IMR-90 (cell line): ENCODE measurements around the gene TRAPPC8. TPM values are rescaled to one million over a fixed set of nuclear protein-coding genes. Genes with fewer than 3 reads are reported as not detected.

ENCODE experiments used
- ATAC-seq: fragments of 200-7000 bp; cut with Tn5 transposase; 2 replicates; pipeline ENCODE4 v1.9.1; 2020; ENCODE audit warnings: low read depth, mild to moderate bottlenecking, moderate library complexity
- BruUV-seq: library from RNA; stranded (reverse); fragments of 400-500 nt; replicated peaks from 2 replicates; lab custom pipeline; 2021; lab: Mats Ljungman, UMichigan
- CTCF ChIA-PET: fragments of 300-600 bp; formaldehyde crosslinking; extraction: SDS; loops from one replicate; lab custom pipeline; 2021; ENCODE audit warnings: antibody characterized with exemption; lab: Yijun Ruan, JAX
- POLR2A ChIA-PET: fragments of 300-600 bp; sonication (Branson Sonifier 250); formaldehyde crosslinking; loops from one replicate; lab custom pipeline; 2022; ENCODE audit warnings: antibody characterized with exemption; ENCODE audit not compliant: unreplicated experiment; lab: Charles Lee
- DNase-seq: peaks from one replicate; pipeline ENCODE4 v3.0.0; 2013
- H2AFZ ChIP-seq: replicated peaks from 2 replicates; pipeline ENCODE3; 2013; ENCODE audit warnings: low read length, mild to moderate bottlenecking; ENCODE audit not compliant: poor library complexity
- H2AK5ac ChIP-seq: 2 replicates; pipeline ENCODE4 v1.6.1; 2013; ENCODE audit warnings: low read depth, low read length, inconsistent platforms
- H2AK9ac ChIP-seq: replicated peaks from 2 replicates; pipeline ENCODE3; 2013; ENCODE audit warnings: mild to moderate bottlenecking, low read depth, low read length, moderate library complexity; ENCODE audit not compliant: poor library complexity
- H2BK120ac ChIP-seq: 2 replicates; pipeline ENCODE4 v1.6.1; 2013; ENCODE audit warnings: low read depth, low read length, inconsistent platforms
- H2BK15ac ChIP-seq: 3 replicates; pipeline ENCODE4 v1.6.1; 2013; ENCODE audit warnings: low read depth, low read length, inconsistent platforms
- H2BK20ac ChIP-seq: 2 replicates; pipeline ENCODE4 v1.6.1; 2013; ENCODE audit warnings: low read depth, mild to moderate bottlenecking, inconsistent platforms, low read length, moderate library complexity
- H2BK5ac ChIP-seq: 2 replicates; pipeline ENCODE4 v1.6.1; 2013; ENCODE audit warnings: mild to moderate bottlenecking, low read depth, low read length, inconsistent platforms; ENCODE audit not compliant: poor library complexity, severe bottlenecking
- H3K14ac ChIP-seq: replicated peaks from 2 replicates; pipeline ENCODE4 v1.6.1; 2013; ENCODE audit warnings: low read depth, low read length, inconsistent platforms
- H3K18ac ChIP-seq: 2 replicates; pipeline ENCODE4 v1.6.1; 2013; ENCODE audit warnings: low read depth, low read length, control low read depth
- H3K23ac ChIP-seq: 2 replicates; pipeline ENCODE4 v1.6.1; 2013; ENCODE audit warnings: low read depth, low read length, inconsistent platforms
- H3K27ac ChIP-seq: 2 replicates; pipeline ENCODE4 v1.5.1; 2013; ENCODE audit warnings: mild to moderate bottlenecking, control low read depth, low read length; ENCODE audit not compliant: insufficient read depth
- H3K27me3 ChIP-seq: 2 replicates; pipeline ENCODE4 v1.6.1; 2013; ENCODE audit warnings: low read length; ENCODE audit not compliant: control insufficient read depth, insufficient read depth
- H3K36me3 ChIP-seq: 2 replicates; pipeline ENCODE4 v1.6.1; 2013; ENCODE audit warnings: low read length, mixed read lengths; ENCODE audit not compliant: control insufficient read depth, insufficient read depth
- H3K4ac ChIP-seq: 2 replicates; pipeline ENCODE4 v1.6.1; 2013; ENCODE audit warnings: low read depth, low read length, inconsistent platforms
- H3K4me1 ChIP-seq: 2 replicates; pipeline ENCODE4 v1.6.1; 2013; ENCODE audit warnings: low read length, mixed read lengths; ENCODE audit not compliant: control insufficient read depth, insufficient read depth
- H3K4me2 ChIP-seq: 2 replicates; pipeline ENCODE4 v1.6.1; 2013; ENCODE audit warnings: low read depth, mild to moderate bottlenecking, control low read depth, low read length, moderate library complexity
- H3K4me3 ChIP-seq: 2 replicates; pipeline ENCODE4 v1.5.1; 2013; ENCODE audit warnings: low read depth, mild to moderate bottlenecking, control low read depth, low read length, moderate library complexity; ENCODE audit not compliant: insufficient read depth
- H3K56ac ChIP-seq: 2 replicates; pipeline ENCODE4 v1.6.1; 2013; ENCODE audit warnings: low read length, inconsistent platforms; ENCODE audit not compliant: insufficient read depth; ENCODE audit errors: extremely low read depth
- H3K79me1 ChIP-seq, 2 experiments: 2 replicates each; pipeline ENCODE4 v1.6.1; 2013; ENCODE audit warnings: low read length in 2 of 2, inconsistent platforms in 1 of 2, low read depth in 1 of 2
- H3K9ac ChIP-seq: 2 replicates; pipeline ENCODE4 v1.6.1; 2013; ENCODE audit warnings: low read depth, low read length, control low read depth
- H3K9me1 ChIP-seq: 2 replicates; pipeline ENCODE4 v1.6.1; 2013; ENCODE audit warnings: low read length, inconsistent platforms; ENCODE audit not compliant: insufficient read depth
- H3K9me3 ChIP-seq: 2 replicates; pipeline ENCODE4 v1.6.1; 2013; ENCODE audit warnings: low read length; ENCODE audit not compliant: control insufficient read depth, insufficient read depth
- H4K20me1 ChIP-seq: 2 replicates; pipeline ENCODE4 v1.6.1; 2013; ENCODE audit warnings: low read length, inconsistent platforms; ENCODE audit not compliant: insufficient read depth
- H4K5ac ChIP-seq: 2 replicates; pipeline ENCODE4 v1.6.1; 2013; ENCODE audit warnings: mild to moderate bottlenecking, low read depth, low read length, control low read depth
- H4K8ac ChIP-seq, 2 experiments: 2 replicates each; pipeline ENCODE4 v1.6.1; 2013; ENCODE audit warnings: low read depth in 2 of 2, low read length in 2 of 2, control low read depth in 1 of 2, inconsistent platforms in 1 of 2
- H4K91ac ChIP-seq: 2 replicates; pipeline ENCODE4 v1.6.1; 2013; ENCODE audit warnings: low read depth, low read length, inconsistent platforms; ENCODE audit not compliant: insufficient read depth
- CHD1 ChIP-seq: IDR thresholded peaks from 2 replicates; pipeline ENCODE4 v1.6.1; 2012; ENCODE audit warnings: low read depth, low read length, improper control_type of control experiment
- MAFK ChIP-seq: IDR thresholded peaks from 2 replicates; pipeline ENCODE4 v1.6.1; 2012; ENCODE audit warnings: low read depth, low read length, improper control_type of control experiment
- MAZ ChIP-seq: IDR thresholded peaks from 2 replicates; pipeline ENCODE4 v1.6.1; 2012; ENCODE audit warnings: low read depth, mild to moderate bottlenecking, low read length, improper control_type of control experiment, moderate library complexity, borderline replicate concordance
- MXI1 ChIP-seq: IDR thresholded peaks from 2 replicates; pipeline ENCODE4 v1.6.1; 2012; ENCODE audit warnings: low read depth, mild to moderate bottlenecking, low read length, moderate library complexity, borderline replicate concordance
- NFE2L2 ChIP-seq: fragments of 150-350 bp; IDR thresholded peaks from 2 replicates; pipeline ENCODE4 v1.6.1; 2016; ENCODE audit warnings: low read depth, mild to moderate bottlenecking, low read length
- POLR2A ChIP-seq: IDR thresholded peaks from 2 replicates; pipeline ENCODE4 v1.6.1; 2012; ENCODE audit warnings: mild to moderate bottlenecking, low read depth, low read length
- RCOR1 ChIP-seq: IDR thresholded peaks from 2 replicates; pipeline ENCODE4 v1.6.1; 2012; ENCODE audit warnings: mild to moderate bottlenecking, low read length, improper control_type of control experiment; ENCODE audit not compliant: insufficient replicate concordance
- RFX5 ChIP-seq: IDR thresholded peaks from 2 replicates; pipeline ENCODE4 v1.8.0; 2012; ENCODE audit warnings: low read depth, mild to moderate bottlenecking, low read length, moderate library complexity
- WGBS, 2 experiments: methylation state at CpG; one replicate each; pipeline versions ENCODE4 v1.1.5 to v1.1.7; 2013; ENCODE audit warnings: missing lambda C conversion rate in 2 of 2; ENCODE audit not compliant: insufficient read length in 1 of 2; ENCODE audit errors: extremely low coverage in 2 of 2; 5-methylcytosine and 5-hydroxymethylcytosine counted together
- dilution Hi-C: fragments of 300-500 bp; cut with HindIII; formaldehyde crosslinking; loops from one replicate; pipeline ENCODE4 v1.14.3; 2018; ENCODE audit warnings: low sequenced_read_pairs; ENCODE audit not compliant: unreplicated experiment
- in situ Hi-C: fragments of 300-500 bp; cut with MboI; formaldehyde crosslinking; loops from 3 replicates; pipeline ENCODE4 v1.14.3; 2019; ENCODE audit warnings: low sequenced_read_pairs, inconsistent platforms, mixed read lengths
- intact Hi-C: fragments of 100-400 bp; cut with micrococcal nuclease; formaldehyde crosslinking; loops from 2 replicates; pipeline ENCODE4 v1.10.0; 2022
- polyA plus RNA-seq, 3 experiments: library from polyadenylated mRNA; depleted of rRNA; stranded (reverse); fragments of >200 nt; gene quantifications; 2 replicates each; pipeline ENCODE4 v1.2.3, GENCODE V29; 2012; ENCODE audit warnings: low replicate concordance in 1 of 3
- total RNA-seq: library from RNA; depleted of rRNA; stranded (reverse); fragments of >200 nt; gene quantifications from 2 replicates; pipeline ENCODE4 v1.2.3, GENCODE V29; 2012
- TF ChIP-seq, protein P1 (sequence below): conservative IDR thresholded peaks from 2 replicates; pipeline ENCODE4 v1.5.1; 2012; ENCODE audit warnings: mild to moderate bottlenecking, low read depth, low read length, improper control_type of control experiment

TRAPPC8 gene
- total and polyA plus RNA-seq, 2 of the 4 experiments (the other 2 are of a cell fraction) = 21.8 to 54.3 TPM

GRCh38 chr18:31931886-31932240 is 11.1 kb downstream of the TRAPPC8 start:
- dilution Hi-C loops = no loop called here
- H4K8ac ChIP-seq = no peak overlapping the region
- no peak overlapping the region for H3K4me2 ChIP-seq
- H2BK20ac ChIP-seq = no peak overlapping the region
- ATAC-seq = no peak; the same call in 1 of the 2 replicates
- no peaks in the 10 kb centered on the region for H3K9me3 ChIP-seq
- no peak overlapping the region for H3K18ac ChIP-seq
- H2BK5ac ChIP-seq = no peak overlapping the region
- H3K4ac ChIP-seq = no peak overlapping the region
- no peak for TF ChIP-seq NFE2L2
- TF ChIP-seq MAZ = no peak
- no peak for TF ChIP-seq POLR2A
- no peak for TF ChIP-seq CHD1
- TF ChIP-seq RFX5 = no peak
- TF ChIP-seq, protein P1, sequence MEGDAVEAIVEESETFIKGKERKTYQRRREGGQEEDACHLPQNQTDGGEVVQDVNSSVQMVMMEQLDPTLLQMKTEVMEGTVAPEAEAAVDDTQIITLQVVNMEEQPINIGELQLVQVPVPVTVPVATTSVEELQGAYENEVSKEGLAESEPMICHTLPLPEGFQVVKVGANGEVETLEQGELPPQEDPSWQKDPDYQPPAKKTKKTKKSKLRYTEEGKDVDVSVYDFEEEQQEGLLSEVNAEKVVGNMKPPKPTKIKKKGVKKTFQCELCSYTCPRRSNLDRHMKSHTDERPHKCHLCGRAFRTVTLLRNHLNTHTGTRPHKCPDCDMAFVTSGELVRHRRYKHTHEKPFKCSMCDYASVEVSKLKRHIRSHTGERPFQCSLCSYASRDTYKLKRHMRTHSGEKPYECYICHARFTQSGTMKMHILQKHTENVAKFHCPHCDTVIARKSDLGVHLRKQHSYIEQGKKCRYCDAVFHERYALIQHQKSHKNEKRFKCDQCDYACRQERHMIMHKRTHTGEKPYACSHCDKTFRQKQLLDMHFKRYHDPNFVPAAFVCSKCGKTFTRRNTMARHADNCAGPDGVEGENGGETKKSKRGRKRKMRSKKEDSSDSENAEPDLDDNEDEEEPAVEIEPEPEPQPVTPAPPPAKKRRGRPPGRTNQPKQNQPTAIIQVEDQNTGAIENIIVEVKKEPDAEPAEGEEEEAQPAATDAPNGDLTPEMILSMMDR = no peak
- no peak for TF ChIP-seq MAFK
- no peak for TF ChIP-seq RCOR1
- no peak for TF ChIP-seq MXI1
- no peak overlapping the region for H3K27ac ChIP-seq
- intact Hi-C loops = no loop called here
- H2AK5ac ChIP-seq = no peak overlapping the region
- no peak overlapping the region for H4K91ac ChIP-seq
- no peak overlapping the region for H3K4me3 ChIP-seq
- ChIA-PET POLR2A (interaction anchor here (0.6 kb wide), 1 partner anchor 211 kb away, joined by 7 read pairs; no protein-coding TSS in a partner anchor), CTCF (no interaction called here)
- no peak overlapping the region for H3K9ac ChIP-seq
- no peaks in the 10 kb centered on the region for H3K27me3 ChIP-seq
- H2BK15ac ChIP-seq = no peak overlapping the region
- H4K5ac ChIP-seq = no peak overlapping the region
- H3K56ac ChIP-seq = no peak overlapping the region
- peaks cover 14% of the 10 kb centered on the region for H3K36me3 ChIP-seq
- no peak for DNase-seq
- BruUV-seq = no TSS peak
- H2AK9ac ChIP-seq = no peak overlapping the region
- H3K4me1 ChIP-seq = peaks cover 2% of the 10 kb centered on the region
- no peak overlapping the region for H2AFZ ChIP-seq
- no peak overlapping the region for H3K23ac ChIP-seq
- WGBS, 2 experiments = 100% methylated on average over 1 of the region's 6 CpGs; no CpG with 5 or more reads in 1 of the 2 experiments
- H3K14ac ChIP-seq = no peak overlapping the region
- H2BK120ac ChIP-seq = no peak overlapping the region
- H4K20me1 ChIP-seq = peaks cover 12% of the 10 kb centered on the region; the same call in 1 of the 2 replicates
- 0 out of 2 replicates have a peak, but pooled peaks cover 8% of the 10 kb centered on the region for H3K9me1 ChIP-seq
- peaks cover 22 to 37% of the 10 kb centered on the region in 2 experiments for H3K79me1 ChIP-seq
- in situ Hi-C loops = no loop called here
